GM12875 (cell line): ENCODE measurements around the gene LMO3.

Source experiments
- H3K4me3 ChIP-seq: one replicate; pipeline ENCODE4 v1.5.1; 2011; ENCODE audit warnings: low read depth, low read length, control low read depth
- TF ChIP-seq, protein P1 (sequence below): IDR thresholded peaks from 2 replicates; pipeline ENCODE4 v1.5.1; 2011; ENCODE audit warnings: low read depth, mild to moderate bottlenecking, control low read depth, inconsistent platforms, low read length, moderate library complexity, borderline replicate concordance; ENCODE audit not compliant: insufficient read depth

The LMO3 gene

DNA sequence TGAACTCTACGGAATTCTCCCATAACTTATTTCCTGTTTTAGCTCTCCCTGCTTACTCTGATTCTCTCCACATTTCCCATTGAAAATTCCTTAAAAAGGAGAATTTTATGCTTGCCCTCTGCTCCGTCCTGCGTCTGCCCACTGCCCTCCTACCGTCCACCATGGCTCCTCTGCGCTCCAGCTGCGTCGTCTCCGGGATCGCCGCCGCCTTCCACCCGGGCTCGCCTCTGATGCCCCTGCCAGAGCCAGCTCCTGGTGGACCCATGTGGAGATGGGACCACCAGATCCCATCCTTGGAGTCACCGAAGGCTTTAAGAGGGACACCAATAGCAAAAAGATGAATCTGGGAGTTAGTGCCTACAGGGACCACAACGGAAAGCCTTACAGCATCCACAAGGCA, 92.7 kb downstream of the LMO3 start:
- TF ChIP-seq, protein P1, sequence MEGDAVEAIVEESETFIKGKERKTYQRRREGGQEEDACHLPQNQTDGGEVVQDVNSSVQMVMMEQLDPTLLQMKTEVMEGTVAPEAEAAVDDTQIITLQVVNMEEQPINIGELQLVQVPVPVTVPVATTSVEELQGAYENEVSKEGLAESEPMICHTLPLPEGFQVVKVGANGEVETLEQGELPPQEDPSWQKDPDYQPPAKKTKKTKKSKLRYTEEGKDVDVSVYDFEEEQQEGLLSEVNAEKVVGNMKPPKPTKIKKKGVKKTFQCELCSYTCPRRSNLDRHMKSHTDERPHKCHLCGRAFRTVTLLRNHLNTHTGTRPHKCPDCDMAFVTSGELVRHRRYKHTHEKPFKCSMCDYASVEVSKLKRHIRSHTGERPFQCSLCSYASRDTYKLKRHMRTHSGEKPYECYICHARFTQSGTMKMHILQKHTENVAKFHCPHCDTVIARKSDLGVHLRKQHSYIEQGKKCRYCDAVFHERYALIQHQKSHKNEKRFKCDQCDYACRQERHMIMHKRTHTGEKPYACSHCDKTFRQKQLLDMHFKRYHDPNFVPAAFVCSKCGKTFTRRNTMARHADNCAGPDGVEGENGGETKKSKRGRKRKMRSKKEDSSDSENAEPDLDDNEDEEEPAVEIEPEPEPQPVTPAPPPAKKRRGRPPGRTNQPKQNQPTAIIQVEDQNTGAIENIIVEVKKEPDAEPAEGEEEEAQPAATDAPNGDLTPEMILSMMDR = no peak

DNA sequence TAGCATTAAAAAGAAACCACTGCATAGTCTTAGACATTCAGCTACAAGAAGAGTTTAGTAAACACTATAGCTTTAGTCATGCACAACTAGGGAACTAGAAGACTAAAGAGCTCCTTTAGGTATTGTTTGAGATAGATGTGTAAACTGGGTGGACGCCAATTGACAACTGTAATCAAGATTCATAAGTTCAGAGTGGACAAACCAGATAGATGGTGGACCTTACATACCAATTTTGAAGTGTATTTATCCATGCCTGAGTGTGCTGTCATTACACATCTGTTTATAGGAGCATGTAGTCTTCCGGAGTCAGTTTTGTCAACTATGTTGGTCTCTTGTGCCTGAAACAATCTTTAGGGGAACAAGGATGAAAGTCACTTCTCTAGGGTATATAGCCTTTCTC, 96.6 kb downstream of the LMO3 start:
- TF ChIP-seq, protein P1 = no peak
- no peak overlapping the region for H3K4me3 ChIP-seq

More for the DNA sequence above, 92.7 kb downstream of the LMO3 start:
- no peak overlapping the region for H3K4me3 ChIP-seq

DNA sequence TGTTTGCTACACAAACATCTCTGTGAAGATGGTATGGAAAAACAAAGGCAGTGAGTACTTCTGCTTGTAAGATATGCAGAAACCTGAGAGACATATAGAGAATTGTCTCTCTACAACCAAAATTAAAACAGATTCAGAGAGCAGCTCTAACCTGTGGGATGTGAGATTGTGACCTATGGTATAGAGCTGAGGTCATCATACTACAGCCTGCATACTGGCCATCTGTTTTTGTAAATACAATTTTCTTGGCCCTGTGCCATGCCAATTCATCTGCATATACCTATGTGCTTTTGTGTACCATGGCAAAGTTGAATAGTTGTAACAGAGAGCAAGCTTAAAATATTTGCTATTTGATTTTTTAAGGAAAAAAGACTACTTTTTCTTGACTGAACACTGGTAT, 99.6 kb downstream of the LMO3 start:
- TF ChIP-seq, protein P1 = no peak

DNA sequence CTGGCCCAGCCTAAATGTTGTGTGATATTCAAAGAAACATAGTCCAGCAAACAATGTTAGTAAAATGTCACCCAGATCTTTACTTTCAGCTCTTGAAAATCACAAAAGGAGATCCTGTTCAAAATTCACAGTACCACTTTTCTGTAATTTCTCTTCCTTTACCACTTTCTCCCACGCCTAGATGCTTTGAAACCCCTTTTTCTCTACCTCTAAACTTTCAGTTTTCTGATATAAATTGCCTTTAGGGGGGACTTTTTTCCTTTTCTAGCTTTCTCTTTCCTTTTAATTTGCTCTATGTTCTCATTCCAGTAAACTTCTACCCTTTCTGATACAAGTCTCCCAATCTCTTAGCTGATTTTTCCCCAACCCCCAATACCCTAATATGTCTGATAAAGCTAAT, 101.8 kb downstream of the LMO3 start:
- no peak overlapping the region for H3K4me3 ChIP-seq

More for the DNA sequence above, 99.6 kb downstream of the LMO3 start:
- H3K4me3 ChIP-seq = no peak overlapping the region

DNA sequence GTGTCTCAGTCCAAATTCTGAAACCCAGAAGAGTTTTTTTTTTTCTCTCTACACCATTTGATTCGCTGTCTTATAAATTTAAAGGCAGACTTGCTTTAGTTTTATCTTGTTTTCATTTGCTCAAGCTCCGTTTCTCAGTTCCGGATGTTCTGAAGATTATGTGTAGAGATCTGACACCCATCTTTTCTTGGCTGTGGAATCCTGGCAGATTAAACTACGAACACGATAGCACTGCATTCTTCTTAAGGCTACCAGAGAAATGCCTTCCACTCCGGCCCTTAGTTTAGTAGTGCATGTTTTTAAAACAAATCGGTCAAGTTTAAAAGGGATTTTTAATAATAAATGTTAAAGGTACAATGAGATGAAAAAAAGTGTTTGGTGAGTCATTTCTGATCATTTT, 106.4 kb downstream of the LMO3 start:
- H3K4me3 ChIP-seq = no peak overlapping the region
- TF ChIP-seq, protein P1 = no peak

More for the DNA sequence above, 101.8 kb downstream of the LMO3 start:
- TF ChIP-seq, protein P1 = no peak
